Subcutaneous adipose tissue (tissue), 4 donors: Measurements from ENCODE around the gene EPS15. TPM values are rescaled to one million over a fixed set of nuclear protein-coding genes. Genes with fewer than 3 reads are reported as not detected.

ENCODE experiments used
- CTCF ChIP-seq: fragments of 450-650 bp; IDR thresholded peaks from one replicate; pipeline ENCODE4 v1.5.1; 2016; ENCODE audit warnings: low read depth, mild to moderate bottlenecking, control low read depth, antibody characterized with exemption, moderate library complexity
- total RNA-seq, 4 donors: library from RNA; depleted of rRNA; stranded (reverse); fragments of >200 nt; gene quantifications; one replicate each; pipeline ENCODE4 v1.1.0, GENCODE V29; 2016

The EPS15 gene
- total RNA-seq, 4 donors from 2014 or later = 135 to 148 (median 145) TPM

DNA sequence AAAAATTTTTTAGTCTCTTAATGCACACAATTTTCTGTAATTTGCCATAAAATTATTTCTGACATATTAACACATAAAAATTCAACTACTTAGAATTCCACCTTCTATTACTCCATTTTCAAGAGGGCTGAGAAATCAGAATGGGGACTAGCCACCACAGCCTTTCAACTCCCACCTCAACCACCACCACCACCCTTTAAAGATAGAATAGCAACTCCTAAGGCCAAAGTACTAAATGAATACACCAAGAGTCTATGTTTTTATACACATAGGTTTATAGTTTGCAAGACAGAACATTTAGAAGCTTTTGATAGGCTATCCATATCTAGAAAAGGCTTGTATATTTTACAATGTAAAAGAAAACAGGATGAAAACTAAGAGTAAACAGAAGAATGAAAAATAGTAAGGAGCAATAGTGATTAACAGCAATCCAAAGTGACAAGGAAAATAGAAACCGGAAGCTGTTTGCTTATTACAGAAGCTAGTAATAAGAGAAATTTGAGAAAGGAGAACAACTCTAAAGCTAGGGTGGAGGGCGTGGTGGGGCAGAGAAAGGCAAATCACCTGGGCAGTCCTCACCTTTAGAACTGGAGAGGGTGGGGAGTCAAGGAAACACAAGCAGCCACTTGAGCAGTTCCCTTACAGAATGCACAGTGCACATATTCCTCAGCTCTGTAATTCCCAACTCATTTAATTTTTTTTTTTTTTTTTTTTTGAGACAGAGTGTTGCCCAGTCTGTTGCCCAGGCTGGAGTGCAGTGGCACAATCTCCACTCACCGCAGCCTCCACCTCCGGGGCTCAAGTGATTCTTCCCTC is 27.7 kb downstream of the EPS15 start:
- no peak for TF ChIP-seq CTCF

- no peak for TF ChIP-seq CTCF
These were observed 29.6 kb downstream of the EPS15 start for GRCh38 chr1:51489472-51489871.

DNA sequence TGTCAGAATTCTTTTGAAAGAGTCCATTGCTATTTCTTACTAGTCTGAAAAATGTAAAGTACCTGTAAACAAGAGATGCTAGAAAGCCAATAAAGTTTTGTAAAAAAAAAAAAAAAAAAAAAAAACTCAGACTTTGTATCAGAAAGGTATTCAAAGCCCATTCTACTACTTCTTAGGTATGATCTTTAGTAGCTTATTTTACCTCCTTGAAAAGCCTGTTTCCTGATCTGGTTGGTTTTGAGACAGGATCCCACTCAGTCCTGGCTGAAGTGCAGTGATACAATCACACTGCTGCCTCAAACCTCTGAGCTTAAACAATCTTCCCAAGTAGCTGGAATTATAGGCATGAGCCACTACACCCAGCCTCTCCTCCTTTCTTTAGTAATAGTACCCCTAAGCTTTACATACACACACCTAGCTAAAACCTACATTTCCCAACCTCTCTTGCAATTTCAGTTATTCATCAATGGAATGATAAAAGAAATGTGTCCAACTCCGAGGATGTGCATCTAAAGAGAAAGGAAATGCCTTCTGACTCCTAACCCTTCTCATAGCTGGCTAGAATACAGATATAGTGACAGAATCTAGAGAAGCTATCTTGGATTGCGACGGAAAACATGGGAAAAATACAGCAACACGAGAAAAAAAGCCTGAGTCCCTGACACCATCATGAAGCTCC is 30.6 kb downstream of the EPS15 start:
- TF ChIP-seq CTCF = no peak

DNA sequence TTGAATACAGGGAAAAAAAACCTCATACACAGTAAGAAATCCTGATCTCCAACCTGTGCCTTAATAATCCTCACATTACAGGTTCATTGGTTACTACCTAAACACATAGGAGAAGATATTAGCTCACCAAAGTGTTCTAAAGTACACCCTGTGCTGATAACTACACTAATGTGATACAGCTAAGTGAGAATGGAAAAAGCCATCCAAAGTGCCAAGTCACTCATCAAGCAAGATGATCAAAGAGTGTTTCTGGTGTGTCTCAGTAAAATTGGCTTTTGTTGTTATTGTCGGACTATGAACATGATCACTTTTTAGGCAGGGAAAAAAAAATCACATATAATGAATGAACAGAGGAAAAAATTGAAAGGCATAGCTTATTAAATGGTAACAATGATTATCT is 31.4 kb downstream of the EPS15 start:
- no peak for TF ChIP-seq CTCF

- TF ChIP-seq CTCF = no peak
These were observed 34.5 kb downstream of the EPS15 start for GRCh38 chr1:51484591-51484990.

- TF ChIP-seq CTCF = no peak
These were observed 36.2 kb downstream of the EPS15 start for GRCh38 chr1:51482881-51483280.

- no peak for TF ChIP-seq CTCF
These were observed 45.5 kb downstream of the EPS15 start for GRCh38 chr1:51473331-51474115.
